ENCODE data around the gene HOXC11. TPM values are rescaled to one million over a fixed set of nuclear protein-coding genes. Genes with fewer than 3 reads are reported as not detected.

Gene HOXC11
- total RNA-seq, 1 donor from 2014 or later: not detected

GRCh38 chr12:53931844-53932581 is 40.9 kb upstream of the HOXC11 start:
- no peaks in the 10 kb centered on the region for H3K4me1 Mint-ChIP-seq
- no peak overlapping the region for H3K4me3 Mint-ChIP-seq
- Histone ChIP-seq H3K36me3 (no peaks in the 10 kb centered on the region), H4K20me1 (ENCODE audit: low read depth) (peaks cover 20% of the 10 kb centered on the region), H3K9me3 (ENCODE audit: low read depth) (no peaks in the 10 kb centered on the region), H3K9ac (no peak overlapping the region), H3K27me3 (peaks cover 100% of the 10 kb centered on the region), H3F3A (ENCODE audit: low read depth) (no peaks in the 10 kb centered on the region), H2AFZ (replicated peaks) (no peak overlapping the region), H3K79me2 (ENCODE audit: low read depth) (no peaks in the 10 kb centered on the region), H3K4me3 (no peak overlapping the region), H3K4me2 (no peak overlapping the region), H3K27ac (no peak overlapping the region), H3K4me1 (no peaks in the 10 kb centered on the region)
- no peak for TF ChIP-seq EZH2phosphoT487 (IDR thresholded peaks at IDR 0.05)
- TF ChIP-seq EZH2 (IDR thresholded peaks at IDR 0.05): no peak
- TF ChIP-seq CTCF (IDR thresholded peaks at IDR 0.05): no peak
- peaks cover 98% of the 10 kb centered on the region for H3K27me3 Mint-ChIP-seq (ENCODE audit: insufficient read depth, low read depth)
- H3K27ac Mint-ChIP-seq: no peak overlapping the region
- no peak for DNase-seq (ENCODE audit: low spot score)
- H3K36me3 Mint-ChIP-seq: no peaks in the 10 kb centered on the region
- H3K9me3 Mint-ChIP-seq: peaks cover 15% of the 10 kb centered on the region

GRCh38 chr12:53932915-53933314 is 40.0 kb upstream of the HOXC11 start:
- Histone ChIP-seq H3K4me2 (no peak overlapping the region), H3K9me3 (ENCODE audit: low read depth) (no peaks in the 10 kb centered on the region), H3K27ac (no peak overlapping the region), H3K27me3 (peaks cover 100% of the 10 kb centered on the region), H3K4me1 (no peaks in the 10 kb centered on the region), H2AFZ (replicated peaks) (no peak overlapping the region), H3K79me2 (ENCODE audit: low read depth) (no peaks in the 10 kb centered on the region), H3K36me3 (no peaks in the 10 kb centered on the region), H3K9ac (no peak overlapping the region), H3K4me3 (no peak overlapping the region), H3F3A (ENCODE audit: low read depth) (no peaks in the 10 kb centered on the region), H4K20me1 (ENCODE audit: low read depth) (peaks cover 27% of the 10 kb centered on the region)
- H3K27me3 Mint-ChIP-seq (ENCODE audit: insufficient read depth, low read depth): peaks cover 98% of the 10 kb centered on the region
- H3K36me3 Mint-ChIP-seq: no peaks in the 10 kb centered on the region
- no peak for DNase-seq (ENCODE audit: low spot score)
- H3K4me1 Mint-ChIP-seq: no peaks in the 10 kb centered on the region
- peaks cover 18% of the 10 kb centered on the region for H3K9me3 Mint-ChIP-seq
- H3K4me3 Mint-ChIP-seq: no peak overlapping the region
- no peak for TF ChIP-seq EZH2phosphoT487 (IDR thresholded peaks at IDR 0.05)
- TF ChIP-seq CTCF (IDR thresholded peaks at IDR 0.05): no peak
- no peak for TF ChIP-seq EZH2 (IDR thresholded peaks at IDR 0.05)
- no peak overlapping the region for H3K27ac Mint-ChIP-seq

GRCh38 chr12:53935383-53936341 is 37.3 kb upstream of the HOXC11 start:
- H3K9me3 ChIP-seq (ENCODE audit: low read depth): no peaks in the 10 kb centered on the region
- no peak overlapping the region for H3K4me2 ChIP-seq
- Mint-ChIP-seq H3K27ac (no peak overlapping the region), H3K27me3 (ENCODE audit: insufficient read depth, low read depth) (peaks cover 93% of the 10 kb centered on the region), H3K4me3 (peak overlapping the region; percentile 62), H3K4me1 (no peaks in the 10 kb centered on the region), H3K36me3 (no peaks in the 10 kb centered on the region), H3K9me3 (peaks cover 16% of the 10 kb centered on the region)
- DNase-seq (ENCODE audit: low spot score): no peak
- H4K20me1 ChIP-seq (ENCODE audit: low read depth): peaks cover 25% of the 10 kb centered on the region
- H3F3A ChIP-seq (ENCODE audit: low read depth): no peaks in the 10 kb centered on the region
- H3K4me1 ChIP-seq: no peaks in the 10 kb centered on the region
- no peak overlapping the region for H3K9ac ChIP-seq
- TF ChIP-seq CTCF (IDR thresholded peaks at IDR 0.05): no peak
- peak; percentile 96 for TF ChIP-seq EZH2phosphoT487 (IDR thresholded peaks at IDR 0.05)
- peak; percentile 98 for TF ChIP-seq EZH2 (IDR thresholded peaks at IDR 0.05)
- H3K4me3 ChIP-seq: peak overlapping the region; percentile 9
- no peak overlapping the region for H3K27ac ChIP-seq
- H3K27me3 ChIP-seq: peaks cover 100% of the 10 kb centered on the region
- no peaks in the 10 kb centered on the region for H3K36me3 ChIP-seq
- no peaks in the 10 kb centered on the region for H3K79me2 ChIP-seq (ENCODE audit: low read depth)
- H2AFZ ChIP-seq (replicated peaks): no peak overlapping the region

All from neural progenitor cell (in vitro differentiated cells).